Measurements from ENCODE around the gene DYNLT2.

DYNLT2 gene

GRCh38 chr6:169788809-169789145 is 37.4 kb upstream of the DYNLT2 start:
- no peak for TF ChIP-seq CTCF (IDR thresholded peaks at IDR 0.05; ENCODE audit: insufficient read depth, missing control alignments)
- DNase-seq (ENCODE audit: insufficient read length, low spot score) (no peak), FAIRE-seq (no peak)

GRCh38 chr6:169787797-169788196 is 36.4 kb upstream of the DYNLT2 start:
- DNase-seq (ENCODE audit: insufficient read length, low spot score) (no peak), FAIRE-seq (no peak)
- no peak for TF ChIP-seq CTCF (IDR thresholded peaks at IDR 0.05; ENCODE audit: insufficient read depth, missing control alignments)

- TF ChIP-seq CTCF (IDR thresholded peaks at IDR 0.05; ENCODE audit: insufficient read depth, missing control alignments), result no peak
- no peak for DNase-seq (ENCODE audit: insufficient read length, low spot score)
- FAIRE-seq, result no peak
Measured at GRCh38 chr6:169786349-169786748, 35.0 kb upstream of the DYNLT2 start.

- no peak for DNase-seq (ENCODE audit: insufficient read length, low spot score)
Measured at GRCh38 chr6:169785566-169785965, 34.2 kb upstream of the DYNLT2 start.

DNA sequence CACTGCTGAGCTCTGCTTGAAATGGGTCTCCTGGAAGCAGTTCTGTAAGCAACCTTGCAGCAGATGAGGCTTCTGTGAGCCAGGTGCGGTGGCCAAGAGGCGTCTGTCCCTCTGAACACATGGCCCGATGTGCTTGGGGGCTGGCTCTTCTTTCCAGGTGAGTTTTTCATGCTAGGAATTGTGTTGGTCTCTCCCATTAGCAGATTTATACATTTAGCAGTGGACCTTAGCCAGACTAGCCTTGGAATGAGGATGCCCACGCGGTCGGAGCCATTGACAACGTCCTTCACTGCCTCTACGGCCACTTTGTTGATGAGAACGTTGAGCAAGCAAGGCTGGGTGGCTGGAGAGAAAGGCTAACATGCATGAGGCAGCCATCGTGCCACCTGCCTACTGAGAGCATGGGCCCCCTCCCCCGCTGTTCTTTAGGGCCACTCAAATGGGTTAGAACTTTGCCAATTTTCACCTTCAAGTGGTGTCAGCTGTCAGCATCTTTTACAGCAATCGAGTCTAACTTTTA is 33.5 kb upstream of the DYNLT2 start:
- DNase-seq (ENCODE audit: insufficient read length, low spot score) (no peak), FAIRE-seq (no peak)
- TF ChIP-seq CTCF (IDR thresholded peaks at IDR 0.05; ENCODE audit: insufficient read depth, missing control alignments), result no peak

More at GRCh38 chr6:169785566-169785965, 34.2 kb upstream of the DYNLT2 start:
- FAIRE-seq, result no peak
- no peak for TF ChIP-seq CTCF (IDR thresholded peaks at IDR 0.05; ENCODE audit: insufficient read depth, missing control alignments)

- FAIRE-seq, result no peak
- no peak for TF ChIP-seq CTCF (IDR thresholded peaks at IDR 0.05; ENCODE audit: insufficient read depth, missing control alignments)
Measured at GRCh38 chr6:169783971-169784820, 32.8 kb upstream of the DYNLT2 start.

DNA sequence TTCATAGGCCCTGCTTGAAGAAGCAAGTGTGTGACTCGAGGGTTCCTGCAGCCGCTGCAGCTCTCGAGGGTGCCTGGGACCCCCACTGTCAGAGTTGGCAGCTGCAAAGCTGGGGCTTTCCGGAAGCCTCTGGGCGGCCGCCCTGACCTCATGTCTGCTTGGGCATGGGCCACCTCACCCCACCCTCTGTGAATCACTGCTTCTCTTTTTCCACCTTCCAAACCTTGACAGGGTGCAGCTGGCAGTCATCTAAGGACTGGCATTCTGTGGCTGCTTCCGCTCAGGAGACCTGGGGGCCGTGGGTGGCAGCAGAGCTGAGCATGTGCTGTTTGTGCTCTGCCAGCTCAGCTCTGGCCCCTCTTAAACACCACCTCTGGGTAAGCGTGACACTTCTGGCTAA is 32.0 kb upstream of the DYNLT2 start:
- DNase-seq (ENCODE audit: insufficient read length, low spot score) (no peak), FAIRE-seq (no peak)

More at GRCh38 chr6:169783971-169784820, 32.8 kb upstream of the DYNLT2 start:
- no peak for DNase-seq (ENCODE audit: insufficient read length, low spot score)

More for the DNA sequence above, 32.0 kb upstream of the DYNLT2 start:
- no peak for TF ChIP-seq CTCF (IDR thresholded peaks at IDR 0.05; ENCODE audit: insufficient read depth, missing control alignments)
